Hematopoietic multipotent progenitor cell treated with erythropoietin and hydrocortisone succinate and interleukin-3 and kit ligand, for 8 days (in vitro differentiated cells): ENCODE data around the gene CROCC2.

Experiments
- DNase-seq: peaks from one replicate; pipeline ENCODE4 v3.0.0-alpha.2; 2015

Gene CROCC2

DNA sequence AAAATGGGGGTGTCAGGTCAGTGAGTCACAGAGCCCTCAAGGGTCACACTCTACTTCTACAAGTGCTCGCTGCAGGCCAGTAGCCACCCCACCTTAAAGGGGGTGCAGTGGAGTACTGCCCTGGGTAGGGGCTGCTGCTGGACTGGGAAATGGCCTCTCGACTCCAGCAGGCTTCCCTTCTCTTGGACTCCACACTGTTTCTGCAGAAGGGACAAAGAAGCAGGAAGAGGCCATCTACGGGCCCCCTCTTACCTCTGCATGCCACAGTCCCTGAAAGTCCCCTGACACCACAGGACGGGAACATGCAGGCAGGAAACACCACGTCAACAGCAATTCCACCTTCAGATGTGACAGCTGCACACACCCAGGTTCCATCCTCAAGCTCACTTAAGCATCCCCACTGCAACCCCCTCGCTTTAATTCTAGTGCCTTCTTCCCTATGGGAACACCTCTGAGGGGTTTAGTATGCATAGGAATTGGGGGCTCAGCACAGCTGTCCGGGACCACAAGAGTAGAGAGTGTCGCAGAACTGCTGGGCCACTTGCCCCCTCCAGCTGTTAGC, 114.6 kb downstream of the CROCC2 start:
- DNase-seq = no peak

DNA sequence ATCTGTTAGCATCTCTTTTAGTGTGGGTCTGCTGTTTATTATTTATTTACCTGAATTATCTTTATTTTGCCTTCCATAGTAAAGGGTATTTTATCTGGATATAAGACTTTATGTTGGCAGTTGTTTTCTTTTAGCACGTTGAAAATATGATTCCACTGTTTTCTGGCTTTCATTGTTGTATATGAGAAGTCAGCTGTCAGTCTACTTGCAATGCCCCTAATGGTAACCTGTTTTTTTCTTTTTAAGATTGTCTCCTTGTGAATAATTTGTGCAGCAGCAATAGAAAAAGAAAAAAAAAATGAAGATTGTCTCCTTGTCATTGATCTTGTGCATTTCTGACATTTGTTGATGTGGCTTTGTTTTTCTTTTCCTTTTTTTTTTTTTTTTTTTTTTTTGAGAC, 119.5 kb downstream of the CROCC2 start:
- DNase-seq = no peak

DNA sequence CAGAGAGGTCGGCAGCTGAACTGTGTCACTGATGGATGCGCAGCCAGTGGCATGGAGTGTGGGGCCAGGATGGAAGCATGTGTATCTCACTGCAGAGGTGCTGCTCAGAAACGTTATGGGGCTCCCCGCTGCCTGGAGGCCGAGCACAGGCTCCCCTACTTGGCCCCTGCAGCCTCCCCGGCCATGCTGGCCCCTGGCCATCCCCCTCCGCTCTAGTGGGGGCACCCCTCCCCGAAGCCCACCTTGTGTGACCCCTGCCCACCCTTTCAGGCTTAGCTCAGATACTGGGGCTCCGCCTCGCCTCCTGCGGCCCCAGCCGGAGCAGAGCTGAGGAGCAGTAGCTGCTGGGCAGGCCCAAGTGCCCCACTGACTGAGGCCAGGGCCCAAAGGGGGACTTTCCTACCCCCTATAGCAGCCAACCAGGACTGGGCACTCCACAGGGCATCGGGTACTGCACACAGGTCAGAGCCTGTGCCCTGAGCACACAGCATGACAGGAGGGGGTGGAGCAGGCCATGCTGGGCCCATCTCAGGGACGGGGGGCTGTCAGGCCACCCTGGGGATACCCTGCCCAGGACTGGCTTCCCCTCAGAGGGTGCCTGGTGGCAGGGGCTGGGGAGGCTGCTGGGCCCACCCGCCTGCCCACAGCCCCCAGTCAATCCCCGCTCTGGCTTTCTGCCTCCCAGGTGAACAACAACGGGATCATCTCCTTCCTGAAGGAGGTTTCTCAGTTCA, 123.6 kb downstream of the CROCC2 start:
- no peak for DNase-seq

- no peak for DNase-seq
Observed at GRCh38 chr2:241030333-241030680, 124.2 kb downstream of the CROCC2 start.

- DNase-seq = no peak
Observed at GRCh38 chr2:241030883-241031282, 124.7 kb downstream of the CROCC2 start.

GRCh38 chr2:241031436-241032165, 125.5 kb downstream of the CROCC2 start:
- DNase-seq = no peak

DNA sequence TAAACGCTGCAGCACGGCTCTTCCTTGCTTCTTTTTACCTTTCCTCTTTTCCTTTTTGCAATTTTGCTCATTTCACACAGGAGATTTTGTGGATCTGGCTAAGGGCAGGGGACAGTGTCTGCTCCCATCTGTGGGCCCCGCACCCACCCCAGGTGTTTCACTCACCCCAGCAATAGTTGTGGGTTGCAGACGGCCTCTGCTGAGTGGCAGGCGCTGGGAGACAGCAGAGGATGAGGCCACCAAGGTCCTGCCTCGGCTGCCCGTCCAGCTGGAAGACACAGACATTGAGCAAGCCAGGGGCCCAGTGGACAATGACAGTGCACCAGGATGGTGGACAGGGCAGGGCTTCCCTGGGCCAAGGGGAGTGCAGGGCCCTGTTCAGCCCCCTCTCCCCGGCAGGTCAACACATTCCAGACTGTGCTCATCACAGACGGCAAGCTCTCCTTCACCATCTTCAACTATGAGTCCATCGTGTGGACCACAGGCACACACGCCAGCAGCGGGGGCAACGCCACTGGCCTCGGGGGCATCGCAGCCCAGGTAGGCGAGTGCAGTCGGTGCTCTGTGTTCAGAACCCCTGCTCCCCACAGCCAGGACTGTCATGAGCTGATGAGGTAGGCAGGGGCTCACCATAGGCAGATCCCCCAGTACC, 127.3 kb downstream of the CROCC2 start:
- no peak for DNase-seq

DNA sequence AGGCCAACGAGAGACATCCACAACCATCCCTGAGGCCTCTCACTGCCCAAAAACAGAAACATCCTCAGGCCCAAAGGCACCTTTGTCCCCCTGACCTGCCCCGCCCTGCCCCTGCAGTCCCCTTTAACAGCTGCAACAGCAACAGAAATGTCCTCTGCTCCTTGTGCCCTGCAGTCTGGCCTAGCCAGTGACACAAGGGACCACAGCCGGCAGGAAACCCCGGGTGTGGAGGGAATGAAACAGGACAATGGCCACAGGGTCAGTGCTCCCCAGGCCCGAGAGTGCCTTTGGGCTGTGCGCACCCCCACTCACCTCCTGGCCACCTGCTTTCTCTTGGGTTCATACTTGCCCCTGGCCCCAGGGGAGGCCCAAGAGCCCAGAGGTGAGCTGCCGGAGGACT, 127.9 kb downstream of the CROCC2 start:
- DNase-seq = no peak

DNA sequence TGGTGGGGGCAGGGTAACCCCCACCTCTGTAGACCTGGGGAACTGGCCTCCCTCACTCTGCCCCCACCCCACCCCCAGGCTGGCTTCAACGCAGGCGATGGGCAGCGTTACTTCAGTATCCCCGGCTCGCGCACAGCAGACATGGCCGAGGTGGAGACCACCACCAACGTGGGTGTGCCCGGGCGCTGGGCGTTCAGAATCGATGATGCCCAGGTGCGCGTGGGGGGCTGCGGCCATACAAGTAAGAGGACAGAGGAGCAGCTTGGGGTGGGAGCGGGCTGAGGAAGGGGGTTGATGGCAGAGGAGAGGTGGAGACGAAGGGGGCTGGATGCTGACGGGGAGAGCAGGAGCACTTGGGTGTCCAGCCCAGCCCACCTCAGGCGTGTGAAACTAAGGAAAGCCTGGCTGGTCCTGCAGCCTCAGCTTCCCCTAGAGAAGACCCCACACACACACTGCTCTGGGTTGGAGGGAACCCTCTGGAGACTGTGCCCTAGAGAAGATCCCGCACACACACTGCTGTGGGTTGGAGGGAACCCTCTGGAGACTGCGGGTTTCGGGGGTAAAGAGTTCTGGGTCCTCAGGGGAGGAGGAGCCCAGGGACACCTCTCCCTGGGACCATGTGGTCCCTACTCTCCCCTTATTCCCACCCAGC, 128.5 kb downstream of the CROCC2 start:
- no peak for DNase-seq

DNA sequence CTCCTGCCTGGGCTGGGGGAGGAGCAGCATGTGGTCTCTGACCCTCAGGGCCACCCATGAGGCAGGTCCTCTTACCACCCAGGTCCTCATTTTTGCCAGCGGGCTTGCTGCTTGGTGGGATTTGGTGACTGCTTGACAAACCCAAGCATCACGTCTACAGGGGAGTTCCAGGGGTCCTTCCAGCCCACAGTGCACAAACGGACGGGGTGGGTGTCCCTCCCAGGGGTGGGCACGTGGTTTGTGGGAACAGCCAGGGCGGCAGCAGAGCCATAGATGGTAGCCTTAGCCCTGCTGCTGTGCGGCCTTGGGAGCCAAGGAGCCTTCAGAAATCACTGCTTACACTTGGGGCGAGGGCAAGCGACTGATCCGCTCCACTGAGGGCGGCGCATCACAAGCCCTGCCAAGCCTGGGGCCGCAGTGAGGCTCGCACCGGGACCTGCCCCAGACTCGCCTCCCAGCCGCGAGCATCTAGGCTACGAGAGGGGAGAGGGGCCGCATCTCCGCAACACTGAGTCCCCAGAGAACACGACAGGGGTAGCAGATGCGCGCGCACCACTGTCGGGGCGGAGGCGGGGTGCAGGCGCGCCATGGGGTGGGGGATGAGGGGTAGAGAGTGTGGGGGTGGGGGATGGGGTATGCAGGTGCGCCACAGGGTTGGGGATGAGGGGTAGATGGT, 129.1 kb downstream of the CROCC2 start:
- DNase-seq = no peak

DNA sequence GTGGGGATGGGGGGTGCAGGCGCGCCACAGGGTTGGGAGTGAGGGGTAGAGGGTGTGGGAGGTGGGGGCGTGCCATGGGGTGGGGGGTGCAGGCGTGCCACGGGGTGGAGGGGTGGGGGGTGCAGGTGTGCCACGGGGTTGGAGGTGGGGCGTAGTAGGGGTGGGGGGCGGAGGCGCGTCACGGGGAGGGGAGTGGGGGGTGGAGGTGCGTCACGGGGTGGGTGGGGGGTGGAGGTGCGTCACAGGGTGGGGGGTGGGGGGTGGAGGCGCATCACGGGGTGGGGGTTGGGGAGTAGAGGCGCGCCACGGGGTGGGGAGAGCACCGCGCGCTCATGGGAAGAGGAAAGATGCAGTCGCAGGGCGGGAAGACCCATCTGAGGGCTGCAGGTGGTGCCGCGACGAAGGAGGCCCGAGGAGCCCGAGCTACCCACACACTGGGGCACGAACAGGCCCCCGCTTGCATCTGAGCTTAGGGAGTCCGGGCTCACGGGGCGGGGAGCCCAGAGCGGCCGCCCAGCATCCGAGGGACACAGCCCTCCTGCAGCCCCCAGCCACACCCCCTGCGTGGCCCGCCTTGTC, 129.8 kb downstream of the CROCC2 start:
- no peak for DNase-seq

DNA sequence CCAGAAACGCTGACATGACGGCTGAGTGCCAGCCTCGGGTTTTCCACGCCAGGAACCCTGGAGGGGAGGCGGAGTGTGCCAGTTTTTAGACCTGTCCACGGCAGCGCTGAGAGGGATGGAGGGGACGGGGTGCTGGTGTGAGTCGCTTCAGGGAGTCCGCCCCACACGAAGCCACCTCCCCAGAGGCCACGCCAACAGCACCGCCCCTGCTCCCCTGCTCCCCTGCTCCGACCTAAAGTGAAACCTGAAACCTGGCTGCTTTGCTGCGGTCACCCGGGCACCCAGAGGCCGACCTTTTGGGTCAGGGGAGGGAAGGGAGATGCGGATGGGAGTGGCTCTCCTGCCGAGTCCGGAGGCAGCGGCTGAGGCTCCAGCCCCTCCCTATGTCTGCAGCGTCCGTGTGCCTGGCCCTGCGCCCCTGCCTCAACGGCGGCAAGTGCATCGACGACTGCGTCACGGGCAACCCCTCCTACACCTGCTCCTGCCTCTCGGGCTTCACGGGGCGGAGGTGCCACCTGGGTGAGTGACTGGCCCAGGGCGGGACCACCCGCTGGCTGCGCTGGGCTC, 130.3 kb downstream of the CROCC2 start:
- DNase-seq = no peak

DNA sequence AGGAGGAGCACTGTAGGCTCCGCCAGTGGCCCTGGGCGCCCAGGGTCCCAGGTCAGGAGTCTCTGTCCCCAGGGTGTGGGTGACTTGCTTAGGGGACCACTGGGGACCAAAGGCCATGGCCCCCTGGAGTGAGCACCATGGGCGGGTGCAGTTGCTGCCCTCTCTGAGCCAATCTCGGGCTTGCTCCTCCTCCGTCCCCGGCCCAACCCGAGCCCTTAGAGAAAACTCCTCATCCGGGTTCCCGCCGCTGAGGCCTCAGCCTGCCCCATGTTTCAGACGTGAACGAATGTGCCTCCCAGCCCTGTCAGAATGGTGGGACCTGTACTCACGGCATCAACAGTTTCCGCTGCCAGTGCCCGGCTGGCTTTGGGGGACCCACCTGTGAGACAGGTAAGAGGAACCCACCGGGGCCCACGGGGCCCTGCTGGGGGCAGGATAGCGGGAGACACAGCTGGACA, 130.9 kb downstream of the CROCC2 start:
- DNase-seq = no peak

DNA sequence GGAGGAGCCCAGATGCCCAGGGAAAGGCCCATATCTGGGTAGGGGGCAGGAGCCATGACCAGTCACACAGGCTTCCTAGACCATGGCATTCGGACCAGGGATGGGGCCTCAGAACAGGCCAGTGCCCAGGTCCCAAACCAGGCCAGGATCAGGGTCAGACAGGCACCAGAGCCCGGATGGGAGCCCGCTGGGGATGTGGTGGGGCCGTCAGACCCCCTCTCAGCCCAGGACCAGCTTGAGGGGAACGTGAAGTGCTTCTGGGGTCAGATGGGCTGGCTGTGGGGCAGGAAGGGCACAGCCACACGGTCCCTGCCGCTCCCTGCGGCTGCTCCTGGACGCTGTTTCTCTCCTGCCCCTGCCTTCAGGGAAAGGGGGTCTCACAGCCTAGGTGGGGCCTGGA, 131.4 kb downstream of the CROCC2 start:
- no peak for DNase-seq

DNA sequence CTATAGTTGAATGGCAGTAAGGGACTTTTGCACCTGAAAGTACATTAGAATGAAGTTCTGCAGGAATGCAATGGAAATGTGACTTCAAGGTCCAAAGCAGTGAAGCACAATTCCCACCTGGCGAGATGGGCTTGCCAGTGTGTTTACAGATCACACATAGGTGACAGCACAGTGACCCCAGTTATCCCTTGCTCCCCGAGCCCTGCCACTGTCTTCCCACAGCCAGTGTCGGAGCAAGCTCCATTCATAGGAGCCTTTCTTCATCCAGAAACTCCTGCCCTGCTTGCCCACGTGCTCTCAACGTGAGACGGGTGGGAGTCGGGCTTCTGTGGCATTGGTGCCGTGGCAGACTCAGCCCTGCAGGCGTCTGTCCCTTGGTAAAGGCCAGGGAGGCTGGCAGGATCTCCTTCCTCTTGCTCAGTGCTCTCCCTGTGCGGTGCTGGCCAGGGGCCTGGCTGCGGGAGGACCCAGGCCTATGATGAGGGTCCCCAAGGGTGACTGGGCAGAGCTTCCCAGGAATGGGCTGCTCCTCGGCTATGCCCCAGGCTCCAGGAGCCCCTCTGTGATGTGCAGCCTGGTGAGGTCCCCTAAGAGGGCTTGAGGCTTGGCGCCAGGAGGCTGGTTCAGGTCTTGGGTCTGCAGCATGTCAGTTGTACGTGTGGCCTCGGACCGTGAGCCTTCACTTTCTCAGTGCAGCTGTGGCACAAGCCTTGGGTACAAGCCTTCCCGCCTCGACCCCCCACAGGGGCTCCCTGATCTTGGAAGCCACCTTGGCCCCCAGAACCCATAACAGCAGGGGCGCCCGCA, 132.4 kb downstream of the CROCC2 start:
- no peak for DNase-seq

GRCh38 chr2:241039416-241039815, 133.3 kb downstream of the CROCC2 start:
- no peak for DNase-seq

- no peak for DNase-seq
Observed at GRCh38 chr2:241040081-241040803, 134.1 kb downstream of the CROCC2 start.

- DNase-seq = no peak
Observed at GRCh38 chr2:241041589-241042158, 135.5 kb downstream of the CROCC2 start.
